Astrocyte (in vitro differentiated cells and primary cell): ENCODE measurements around the gene CAMKMT. TPM values are rescaled to one million over a fixed set of nuclear protein-coding genes. Genes with fewer than 3 reads are reported as not detected.

Source experiments
- DNase-seq: peaks from one replicate; pipeline ENCODE4 v3.0.0-alpha.2; 2010; ENCODE audit warnings: low read depth
- FAIRE-seq: peaks from 2 replicates; lab custom pipeline; 2011; peaks lifted over from hg19 to GRCh38; lab: Jason Lieb, UNC
- H2AFZ ChIP-seq: 2 replicates; pipeline ENCODE4 v1.6.0; 2012; ENCODE audit warnings: low read depth, low read length, inconsistent platforms
- H3K27ac ChIP-seq: 2 replicates; pipeline ENCODE4 v1.5.1; 2011; ENCODE audit warnings: low read depth, low read length, inconsistent platforms
- H3K27me3 ChIP-seq: 2 replicates; pipeline ENCODE4 v1.6.0; 2011; ENCODE audit warnings: low read length, inconsistent platforms; ENCODE audit not compliant: insufficient read depth
- H3K36me3 ChIP-seq: 2 replicates; pipeline ENCODE4 v1.5.1; 2011; ENCODE audit warnings: low read length, inconsistent platforms; ENCODE audit not compliant: insufficient read depth
- H3K4me1 ChIP-seq: 2 replicates; pipeline ENCODE4 v1.5.1; 2011; ENCODE audit warnings: low read length, inconsistent platforms; ENCODE audit not compliant: insufficient read depth
- H3K4me2 ChIP-seq: 2 replicates; pipeline ENCODE4 v1.6.0; 2012; ENCODE audit warnings: low read length, inconsistent platforms
- H3K4me3 ChIP-seq: 2 replicates; pipeline ENCODE4 v1.5.1; 2011; ENCODE audit warnings: low read depth, mild to moderate bottlenecking, low read length, inconsistent platforms; ENCODE audit not compliant: insufficient read depth
- H3K79me2 ChIP-seq: 2 replicates; pipeline ENCODE4 v1.6.0; 2012; ENCODE audit warnings: mild to moderate bottlenecking, low read length, inconsistent platforms; ENCODE audit not compliant: insufficient read depth
- H3K9ac ChIP-seq: 2 replicates; pipeline ENCODE4 v1.6.0; 2012; ENCODE audit warnings: mild to moderate bottlenecking, low read length, inconsistent platforms
- H3K9me3 ChIP-seq: 2 replicates; pipeline ENCODE4 v1.5.1; 2012; ENCODE audit warnings: low read depth, mild to moderate bottlenecking, low read length, inconsistent platforms; ENCODE audit not compliant: insufficient read depth
- H4K20me1 ChIP-seq: 2 replicates; pipeline ENCODE4 v1.6.0; 2012; ENCODE audit warnings: low read length, inconsistent platforms; ENCODE audit not compliant: insufficient read depth
- H3K27ac Mint-ChIP-seq: one replicate; pipeline ENCODE4 v1.8.0; 2021; ENCODE audit warnings: mild to moderate bottlenecking, mixed read lengths; ENCODE audit not compliant: unreplicated experiment
- H3K27me3 Mint-ChIP-seq: one replicate; pipeline ENCODE4 v1.8.0; 2021; ENCODE audit warnings: low read depth, mixed read lengths; ENCODE audit not compliant: unreplicated experiment
- H3K36me3 Mint-ChIP-seq: one replicate; pipeline ENCODE4 v1.8.0; 2021; ENCODE audit warnings: low read depth, mixed read lengths; ENCODE audit not compliant: unreplicated experiment
- H3K4me1 Mint-ChIP-seq: one replicate; pipeline ENCODE4 v1.8.0; 2021; ENCODE audit warnings: low read depth, mixed read lengths; ENCODE audit not compliant: unreplicated experiment
- H3K4me3 Mint-ChIP-seq: one replicate; pipeline ENCODE4 v1.8.0; 2021; ENCODE audit warnings: mild to moderate bottlenecking, moderate library complexity, mixed read lengths; ENCODE audit not compliant: unreplicated experiment
- H3K9me3 Mint-ChIP-seq: one replicate; pipeline ENCODE4 v1.8.0; 2021; ENCODE audit warnings: mild to moderate bottlenecking, mixed read lengths; ENCODE audit not compliant: unreplicated experiment
- EZH2 ChIP-seq: IDR thresholded peaks from 2 replicates; pipeline ENCODE4 v1.6.1; 2012; ENCODE audit warnings: mild to moderate bottlenecking, low read length, inconsistent platforms; ENCODE audit not compliant: insufficient read depth
- total RNA-seq: library from RNA; stranded (reverse); gene quantifications from 2 replicates; pipeline ENCODE4 v1.2.1, GENCODE V29; 2021
- TF ChIP-seq, protein P1 (sequence below): IDR thresholded peaks from 2 replicates; pipeline ENCODE4 v1.5.1; 2011; ENCODE audit warnings: low read depth, mild to moderate bottlenecking, inconsistent platforms, low read length, moderate library complexity; ENCODE audit not compliant: insufficient read depth

Gene CAMKMT
- total RNA-seq, 1 donor from 2014 or later, result 9.3 TPM

- H3K27ac Mint-ChIP-seq, result no peak overlapping the region
- peaks cover 16% of the 10 kb centered on the region for H3K36me3 Mint-ChIP-seq
- no peak overlapping the region for H3K4me3 Mint-ChIP-seq
These were observed 35.9 kb upstream of the CAMKMT start for GRCh38 chr2:44325897-44326296.

GRCh38 chr2:44326548-44327264 is 35.0 kb upstream of the CAMKMT start:
- Mint-ChIP-seq H3K27me3 (no peaks in the 10 kb centered on the region), H3K4me1 (peaks cover 5% of the 10 kb centered on the region), H3K9me3 (no peaks in the 10 kb centered on the region), H3K27ac (no peak overlapping the region), H3K4me3 (no peak overlapping the region), H3K36me3 (peaks cover 13% of the 10 kb centered on the region)
- no peak overlapping the region for H3K27ac ChIP-seq
- H3K9me3 ChIP-seq, result no peaks in the 10 kb centered on the region
- H2AFZ ChIP-seq, result no peak overlapping the region
- peaks cover 20% of the 10 kb centered on the region for H3K36me3 ChIP-seq
- no peaks in the 10 kb centered on the region for H3K27me3 ChIP-seq
- H3K4me3 ChIP-seq, result no peak overlapping the region
- FAIRE-seq, result no peak
- H3K9ac ChIP-seq, result no peak overlapping the region
- peaks cover 9% of the 10 kb centered on the region for H4K20me1 ChIP-seq
- H3K4me2 ChIP-seq, result no peak overlapping the region
- peaks cover 10% of the 10 kb centered on the region for H3K4me1 ChIP-seq
- TF ChIP-seq, protein P1, sequence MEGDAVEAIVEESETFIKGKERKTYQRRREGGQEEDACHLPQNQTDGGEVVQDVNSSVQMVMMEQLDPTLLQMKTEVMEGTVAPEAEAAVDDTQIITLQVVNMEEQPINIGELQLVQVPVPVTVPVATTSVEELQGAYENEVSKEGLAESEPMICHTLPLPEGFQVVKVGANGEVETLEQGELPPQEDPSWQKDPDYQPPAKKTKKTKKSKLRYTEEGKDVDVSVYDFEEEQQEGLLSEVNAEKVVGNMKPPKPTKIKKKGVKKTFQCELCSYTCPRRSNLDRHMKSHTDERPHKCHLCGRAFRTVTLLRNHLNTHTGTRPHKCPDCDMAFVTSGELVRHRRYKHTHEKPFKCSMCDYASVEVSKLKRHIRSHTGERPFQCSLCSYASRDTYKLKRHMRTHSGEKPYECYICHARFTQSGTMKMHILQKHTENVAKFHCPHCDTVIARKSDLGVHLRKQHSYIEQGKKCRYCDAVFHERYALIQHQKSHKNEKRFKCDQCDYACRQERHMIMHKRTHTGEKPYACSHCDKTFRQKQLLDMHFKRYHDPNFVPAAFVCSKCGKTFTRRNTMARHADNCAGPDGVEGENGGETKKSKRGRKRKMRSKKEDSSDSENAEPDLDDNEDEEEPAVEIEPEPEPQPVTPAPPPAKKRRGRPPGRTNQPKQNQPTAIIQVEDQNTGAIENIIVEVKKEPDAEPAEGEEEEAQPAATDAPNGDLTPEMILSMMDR, result no peak
- TF ChIP-seq EZH2, result no peak
- H3K79me2 ChIP-seq, result no peaks in the 10 kb centered on the region
- no peak for DNase-seq

More at GRCh38 chr2:44325897-44326296, 35.9 kb upstream of the CAMKMT start:
- Histone ChIP-seq H3K4me3 (no peak overlapping the region), H3K4me1 (peaks cover 10% of the 10 kb centered on the region), H3K36me3 (peaks cover 25% of the 10 kb centered on the region), H3K9ac (no peak overlapping the region), H4K20me1 (peaks cover 9% of the 10 kb centered on the region), H3K4me2 (no peak overlapping the region), H3K27ac (no peak overlapping the region), H3K9me3 (no peaks in the 10 kb centered on the region), H3K79me2 (no peaks in the 10 kb centered on the region), H2AFZ (no peak overlapping the region), H3K27me3 (no peaks in the 10 kb centered on the region)
- Mint-ChIP-seq H3K27me3 (no peaks in the 10 kb centered on the region), H3K4me1 (peaks cover 7% of the 10 kb centered on the region), H3K9me3 (no peaks in the 10 kb centered on the region)
- TF ChIP-seq, protein P1, result no peak
- TF ChIP-seq EZH2, result no peak
- DNase-seq (no peak), FAIRE-seq (no peak)

- TF ChIP-seq EZH2, result no peak
- TF ChIP-seq, protein P1, result no peak
- Histone ChIP-seq H3K79me2 (no peaks in the 10 kb centered on the region), H3K4me1 (peaks cover 10% of the 10 kb centered on the region), H2AFZ (no peak overlapping the region), H3K4me3 (no peak overlapping the region), H4K20me1 (peaks cover 9% of the 10 kb centered on the region), H3K9me3 (no peaks in the 10 kb centered on the region), H3K36me3 (peaks cover 9% of the 10 kb centered on the region), H3K27me3 (no peaks in the 10 kb centered on the region), H3K9ac (no peak overlapping the region), H3K27ac (no peak overlapping the region), H3K4me2 (no peak overlapping the region)
- H3K9me3 Mint-ChIP-seq, result no peaks in the 10 kb centered on the region
- H3K4me1 Mint-ChIP-seq, result peaks cover 5% of the 10 kb centered on the region
- FAIRE-seq (no peak), DNase-seq (no peak)
- H3K4me3 Mint-ChIP-seq, result no peak overlapping the region
- no peaks in the 10 kb centered on the region for H3K27me3 Mint-ChIP-seq
- peaks cover 7% of the 10 kb centered on the region for H3K36me3 Mint-ChIP-seq
- H3K27ac Mint-ChIP-seq, result no peak overlapping the region
These were observed 33.0 kb upstream of the CAMKMT start for GRCh38 chr2:44328750-44329149.
